Neural crest cell (in vitro differentiated cells): Measurements from ENCODE around the gene CPD. TPM values are rescaled to one million over a fixed set of nuclear protein-coding genes. Genes with fewer than 3 reads are reported as not detected.

Experiments
- DNase-seq: peaks from one replicate; pipeline ENCODE4 v3.0.0; 2021; ENCODE audit warnings: low read depth, mixed read lengths, low spot score
- H3K27ac Mint-ChIP-seq: one replicate; pipeline ENCODE4 v1.8.0; 2021; ENCODE audit warnings: mild to moderate bottlenecking, mixed read lengths; ENCODE audit not compliant: unreplicated experiment
- H3K27me3 Mint-ChIP-seq: 2 replicates; pipeline ENCODE4 v1.8.0; 2021; ENCODE audit warnings: low read depth, mild to moderate bottlenecking, mixed read lengths
- H3K36me3 Mint-ChIP-seq: 2 replicates; pipeline ENCODE4 v1.8.0; 2021; ENCODE audit warnings: low read depth, mild to moderate bottlenecking, mixed read lengths
- H3K4me1 Mint-ChIP-seq: 2 replicates; pipeline ENCODE4 v1.8.0; 2021; ENCODE audit warnings: mixed read lengths
- H3K4me3 Mint-ChIP-seq: one replicate; pipeline ENCODE4 v1.8.0; 2021; ENCODE audit warnings: mild to moderate bottlenecking, mixed read lengths
- H3K9me3 Mint-ChIP-seq: 2 replicates; pipeline ENCODE4 v1.8.0; 2021; ENCODE audit warnings: mixed read lengths
- CTCF ChIP-seq: fragments of 200-600 bp; sonication (generic); conservative IDR thresholded peaks from 2 replicates; pipeline ENCODE4 v1.5.0; 2021; ENCODE audit warnings: antibody characterized with exemption, mild to moderate bottlenecking
- total RNA-seq: library from RNA; stranded (reverse); gene quantifications from 2 replicates; pipeline ENCODE4 v1.2.1, GENCODE V29; 2021

Gene CPD
- total RNA-seq, 1 donor from 2014 or later: 48.4 TPM

GRCh38 chr17:30468465-30468864 is 89.7 kb downstream of the CPD start:
- Mint-ChIP-seq H3K4me1 (no peaks in the 10 kb centered on the region), H3K36me3 (no peaks in the 10 kb centered on the region), H3K27me3 (peaks cover 2% of the 10 kb centered on the region), H3K4me3 (no peak overlapping the region), H3K9me3 (no peaks in the 10 kb centered on the region), H3K27ac (no peak overlapping the region)
- no peak for TF ChIP-seq CTCF
- no peak for DNase-seq

- H3K36me3 Mint-ChIP-seq: no peaks in the 10 kb centered on the region
- no peak overlapping the region for H3K4me3 Mint-ChIP-seq
- DNase-seq: no peak
- peaks cover 2% of the 10 kb centered on the region for H3K27me3 Mint-ChIP-seq
- no peak overlapping the region for H3K27ac Mint-ChIP-seq
- H3K9me3 Mint-ChIP-seq: no peaks in the 10 kb centered on the region
- H3K4me1 Mint-ChIP-seq: peaks cover 9% of the 10 kb centered on the region
- no peak for TF ChIP-seq CTCF
Measured at GRCh38 chr17:30472238-30472890, 93.6 kb downstream of the CPD start.

- no peaks in the 10 kb centered on the region for H3K9me3 Mint-ChIP-seq
- no peak overlapping the region for H3K27ac Mint-ChIP-seq
- H3K4me3 Mint-ChIP-seq: no peak overlapping the region
- no peak for DNase-seq
- peaks cover 19% of the 10 kb centered on the region for H3K4me1 Mint-ChIP-seq
- peaks cover 2% of the 10 kb centered on the region for H3K27me3 Mint-ChIP-seq
- TF ChIP-seq CTCF: no peak
- no peaks in the 10 kb centered on the region for H3K36me3 Mint-ChIP-seq
Measured at GRCh38 chr17:30475206-30475605, 96.5 kb downstream of the CPD start.

GRCh38 chr17:30476726-30477082 is 98.0 kb downstream of the CPD start:
- H3K9me3 Mint-ChIP-seq: no peaks in the 10 kb centered on the region
- no peak for TF ChIP-seq CTCF
- H3K36me3 Mint-ChIP-seq: no peaks in the 10 kb centered on the region
- H3K4me1 Mint-ChIP-seq: peaks cover 19% of the 10 kb centered on the region
- peaks cover 2% of the 10 kb centered on the region for H3K27me3 Mint-ChIP-seq
- H3K4me3 Mint-ChIP-seq: peak overlapping the region; percentile 98
- peak overlapping the region; percentile 98 for H3K27ac Mint-ChIP-seq
- no peak for DNase-seq

GRCh38 chr17:30477083-30477773 is 98.5 kb downstream of the CPD start, which contains the start of gene GOSR1:
Gene GOSR1 (plus strand): TSS chr17:30477408. CDS start chr17:30477434, 26 bp downstream.
- Mint-ChIP-seq H3K4me1 (peaks cover 19% of the 10 kb centered on the region), H3K4me3 (peak within 1 kb of the TSS; percentile 98)

More at GRCh38 chr17:30477083-30477773, 98.5 kb downstream of the CPD start, which contains the start of gene GOSR1:
- TF ChIP-seq CTCF: peak; percentile 84
- Mint-ChIP-seq H3K9me3 (no peaks in the 10 kb centered on the region), H3K27me3 (peaks cover 2% of the 10 kb centered on the region), H3K36me3 (no peaks in the 10 kb centered on the region), H3K27ac (peak within 1 kb of the TSS; percentile 98)
- DNase-seq: peak; percentile 88
